Mammary epithelial cell (primary cell): Measurements from ENCODE around the gene KIF1B.

Experiments used
- CTCF ChIP-seq, 2 donors: IDR thresholded peaks in 1 of 2; conservative IDR thresholded peaks in 1 of 2; 2 replicates each; pipeline ENCODE4 v1.5.1; 2011 to 2012; ENCODE audit warnings: inconsistent platforms in 2 of 2, low read length in 2 of 2, mild to moderate bottlenecking in 2 of 2, control low read depth in 1 of 2, low read depth in 1 of 2; ENCODE audit not compliant: insufficient read depth in 1 of 2; ENCODE audit errors: extremely low read depth in 1 of 2
- EZH2 ChIP-seq: IDR thresholded peaks from 2 replicates; pipeline ENCODE4 v1.6.1; 2012; ENCODE audit warnings: low read length, inconsistent platforms, borderline replicate concordance

GRCh38 chr1:10250663-10251062 lies 40.3 kb downstream of the KIF1B start:
- no peak for TF ChIP-seq CTCF (conservative IDR thresholded peaks at IDR 0.05 in 1 of 2, IDR thresholded peaks at IDR 0.05 in 1 of 2; ENCODE audit: extremely low read depth in 1 of 2, insufficient read depth in 1 of 2, low read depth in 1 of 2, low read length in 2 of 2)
- no peak for TF ChIP-seq EZH2
